Activated naive CD4-positive, alpha-beta T cell treated with anti-CD3 and anti-CD28 coated beads for 36 hours (primary cell): ENCODE measurements around the gene COA1. TPM values are rescaled to one million over a fixed set of nuclear protein-coding genes. Genes with fewer than 3 reads are reported as not detected.

Experiments
- CTCF ChIA-PET: fragments of 350-600 bp; sonication (Branson Sonifier 250); formaldehyde crosslinking; loops from one replicate; lab custom pipeline; 2021; ENCODE audit warnings: antibody characterized with exemption; lab: Charles Lee
- DNase-seq: peaks from one replicate; pipeline ENCODE4 v3.0.0-alpha.2; 2020
- H3K27ac Mint-ChIP-seq: one replicate; pipeline ENCODE4 v1.8.0; 2021; ENCODE audit warnings: mild to moderate bottlenecking, mixed read lengths
- H3K27me3 Mint-ChIP-seq: one replicate; pipeline ENCODE4 v1.8.0; 2021; ENCODE audit warnings: low read depth, mixed read lengths
- H3K36me3 Mint-ChIP-seq: one replicate; pipeline ENCODE4 v1.8.0; 2021; ENCODE audit warnings: low read depth, mixed read lengths
- H3K4me1 Mint-ChIP-seq: one replicate; pipeline ENCODE4 v1.8.0; 2021; ENCODE audit warnings: low read depth, mixed read lengths
- H3K4me3 Mint-ChIP-seq: one replicate; pipeline ENCODE4 v1.8.0; 2021; ENCODE audit warnings: mild to moderate bottlenecking, moderate library complexity, mixed read lengths
- H3K9me3 Mint-ChIP-seq: one replicate; pipeline ENCODE4 v1.8.0; 2021; ENCODE audit warnings: mixed read lengths
- intact Hi-C: fragments of 100-400 bp; cut with micrococcal nuclease; formaldehyde crosslinking; loops from one replicate; pipeline ENCODE4 v1.15.1; 2023
- total RNA-seq, 2 experiments: library from RNA; stranded (reverse); gene quantifications; one replicate each; pipeline ENCODE4 v1.2.3, GENCODE V29; 2021

COA1 gene
- total RNA-seq, 2 experiments from 2014 or later = 85.9 to 87.2 TPM

- H3K9me3 Mint-ChIP-seq = no peaks in the 10 kb centered on the region
- H3K27ac Mint-ChIP-seq = no peak overlapping the region
- no peaks in the 10 kb centered on the region for H3K27me3 Mint-ChIP-seq
- H3K36me3 Mint-ChIP-seq = peaks cover 2% of the 10 kb centered on the region
- no peak overlapping the region for H3K4me3 Mint-ChIP-seq
- CTCF ChIA-PET = interaction anchor here (1.0 kb wide), 1 partner anchor 72 kb away, joined by 3 read pairs; no protein-coding TSS in a partner anchor
- H3K4me1 Mint-ChIP-seq = peaks cover 37% of the 10 kb centered on the region
- no peak for DNase-seq
- intact Hi-C loops = no loop called here
These were observed 37.2 kb upstream of the COA1 start for GRCh38 chr7:43766564-43766963.

GRCh38 chr7:43764807-43765491, 35.6 kb upstream of the COA1 start:
- no peaks in the 10 kb centered on the region for H3K36me3 Mint-ChIP-seq
- H3K27me3 Mint-ChIP-seq = no peaks in the 10 kb centered on the region
- DNase-seq = no peak
- no peak overlapping the region for H3K27ac Mint-ChIP-seq
- no peak overlapping the region for H3K4me3 Mint-ChIP-seq
- no peaks in the 10 kb centered on the region for H3K9me3 Mint-ChIP-seq
- intact Hi-C loops = loop anchor here (1.0 to 2.0 kb wide), 2 partner anchors 11 to 74 kb away; no protein-coding TSS in a partner anchor
- H3K4me1 Mint-ChIP-seq = peaks cover 43% of the 10 kb centered on the region
- CTCF ChIA-PET = interaction anchor here (0.7 to 1.6 kb wide), 6 partner anchors 9 to 504 kb away, joined by 3 to 10 read pairs (median 3); partner anchors contain the start of gene STK17A

GRCh38 chr7:43764039-43764761, 34.9 kb upstream of the COA1 start:
- Mint-ChIP-seq H3K9me3 (no peaks in the 10 kb centered on the region), H3K4me1 (peaks cover 45% of the 10 kb centered on the region), H3K4me3 (peak overlapping the region; percentile 47), H3K27me3 (no peaks in the 10 kb centered on the region), H3K27ac (no peak overlapping the region), H3K36me3 (no peaks in the 10 kb centered on the region)
- DNase-seq = peak; percentile 75
- intact Hi-C loops = loop anchor here (2.0 kb wide), 1 partner anchor 75 kb away; no protein-coding TSS in a partner anchor
- CTCF ChIA-PET = interaction anchor here (0.7 to 1.6 kb wide), 5 partner anchors 8 to 503 kb away, joined by 3 to 10 read pairs (median 3); partner anchors contain the start of gene STK17A

- Mint-ChIP-seq H3K9me3 (no peaks in the 10 kb centered on the region), H3K36me3 (no peaks in the 10 kb centered on the region), H3K27ac (no peak overlapping the region), H3K4me1 (peaks cover 39% of the 10 kb centered on the region), H3K4me3 (no peak overlapping the region), H3K27me3 (no peaks in the 10 kb centered on the region)
- CTCF ChIA-PET = interaction anchor here (0.5 kb wide), 1 partner anchor 39 kb away, joined by 3 read pairs; no protein-coding TSS in a partner anchor
- intact Hi-C loops = no loop called here
- no peak for DNase-seq
These were observed 33.9 kb upstream of the COA1 start for GRCh38 chr7:43763183-43763582.

GRCh38 chr7:43761938-43762692, 32.8 kb upstream of the COA1 start:
- no peak overlapping the region for H3K4me3 Mint-ChIP-seq
- intact Hi-C loops = no loop called here

GRCh38 chr7:43761382-43761781, 32.1 kb upstream of the COA1 start:
- Mint-ChIP-seq H3K36me3 (no peaks in the 10 kb centered on the region), H3K9me3 (no peaks in the 10 kb centered on the region), H3K27me3 (no peaks in the 10 kb centered on the region), H3K27ac (no peak overlapping the region), H3K4me1 (peaks cover 55% of the 10 kb centered on the region), H3K4me3 (no peak overlapping the region)
- DNase-seq = no peak
- intact Hi-C loops = no loop called here
- CTCF ChIA-PET = interaction anchor here (1.3 to 2.6 kb wide), 2 partner anchors 61 to 179 kb away, joined by 3 to 7 read pairs; partner anchors contain the start of gene STK17A

More at GRCh38 chr7:43761938-43762692, 32.8 kb upstream of the COA1 start:
- H3K27ac Mint-ChIP-seq = no peak overlapping the region
- peaks cover 47% of the 10 kb centered on the region for H3K4me1 Mint-ChIP-seq
- DNase-seq = no peak
- no peaks in the 10 kb centered on the region for H3K36me3 Mint-ChIP-seq
- no peaks in the 10 kb centered on the region for H3K27me3 Mint-ChIP-seq
- H3K9me3 Mint-ChIP-seq = no peaks in the 10 kb centered on the region
- CTCF ChIA-PET = interaction anchor here (2.6 kb wide), 1 partner anchor 180 kb away, joined by 7 read pairs; the partner anchor contains the start of gene STK17A

GRCh38 chr7:43760861-43761260, 31.5 kb upstream of the COA1 start:
- intact Hi-C loops = no loop called here
- Mint-ChIP-seq H3K27ac (no peak overlapping the region), H3K36me3 (no peaks in the 10 kb centered on the region), H3K4me3 (no peak overlapping the region), H3K4me1 (peaks cover 57% of the 10 kb centered on the region), H3K27me3 (no peaks in the 10 kb centered on the region), H3K9me3 (no peaks in the 10 kb centered on the region)
- no peak for DNase-seq
- CTCF ChIA-PET = interaction anchor here (1.3 to 2.6 kb wide), 3 partner anchors 60 to 178 kb away, joined by 3 to 7 read pairs (median 4); partner anchors contain the start of gene STK17A

- peak overlapping the region; percentile 70 for H3K4me3 Mint-ChIP-seq
- no peaks in the 10 kb centered on the region for H3K36me3 Mint-ChIP-seq
- peaks cover 48% of the 10 kb centered on the region for H3K4me1 Mint-ChIP-seq
- peak; percentile 51 for DNase-seq
- H3K9me3 Mint-ChIP-seq = no peaks in the 10 kb centered on the region
- CTCF ChIA-PET = interaction anchor here (0.7 to 2.6 kb wide), 9 partner anchors 29 to 177 kb away, joined by 3 to 14 read pairs (median 4); partner anchors contain the start of genes COA1 and STK17A
- intact Hi-C loops = loop anchor here (1.0 to 5.0 kb wide), 2 partner anchors 30 to 73 kb away; partner anchors contain the start of gene COA1
- no peak overlapping the region for H3K27ac Mint-ChIP-seq
- H3K27me3 Mint-ChIP-seq = no peaks in the 10 kb centered on the region
These were observed 29.7 kb upstream of the COA1 start for GRCh38 chr7:43758822-43759683.

- intact Hi-C loops = loop anchor here (5.0 kb wide), 1 partner anchor 74 kb away; no protein-coding TSS in a partner anchor
- Mint-ChIP-seq H3K4me1 (peaks cover 43% of the 10 kb centered on the region), H3K27me3 (no peaks in the 10 kb centered on the region), H3K36me3 (no peaks in the 10 kb centered on the region), H3K9me3 (no peaks in the 10 kb centered on the region), H3K27ac (no peak within 1 kb of the TSS), H3K4me3 (peak within 1 kb of the TSS; percentile 71)
- CTCF ChIA-PET = interaction anchor here (0.7 to 1.3 kb wide), 4 partner anchors 28 to 176 kb away, joined by 3 to 14 read pairs (median 4); partner anchors contain the start of genes COA1 and STK17A
- peak; percentile 66 for DNase-seq
These were observed 28.9 kb upstream of the COA1 start, which contains the start of gene BLVRA for GRCh38 chr7:43758029-43758821. Gene BLVRA, plus strand, starts transcription at chr7:43758680. Its CDS starts 12,479 bp downstream, at chr7:43771159.

GRCh38 chr7:43757073-43757720, 27.9 kb upstream of the COA1 start:
- Mint-ChIP-seq H3K9me3 (no peaks in the 10 kb centered on the region), H3K4me1 (peaks cover 37% of the 10 kb centered on the region), H3K27me3 (no peaks in the 10 kb centered on the region), H3K4me3 (peak overlapping the region; percentile 71), H3K27ac (no peak overlapping the region), H3K36me3 (no peaks in the 10 kb centered on the region)
- intact Hi-C loops = loop anchor here (5.0 kb wide), 1 partner anchor 75 kb away; no protein-coding TSS in a partner anchor
- CTCF ChIA-PET = interaction anchor here (1.1 to 1.3 kb wide), 4 partner anchors 7 to 175 kb away, joined by 3 to 14 read pairs (median 6); partner anchors contain the start of gene STK17A
- no peak for DNase-seq
